Erythroblast (primary cell): ENCODE results near the gene FAF2.
"Not testable (repeated sequence)": the region's sequence is repeated elsewhere in the genome, so short reads cannot be mapped to it uniquely, and the experiment has no call there.

Experiments used
- DNase-seq, 2 experiments: peaks; one replicate each; lab custom pipeline; 2025; lab: John Stamatoyannopoulos, UW
- GATA1 ChIP-seq: IDR thresholded peaks from 2 replicates; pipeline ENCODE4 v1.6.1; 2011; ENCODE audit warnings: low read depth, mild to moderate bottlenecking, control low read depth, low read length, moderate library complexity
- POLR2A ChIP-seq: IDR thresholded peaks from 2 replicates; pipeline ENCODE4 v1.6.1; 2011; ENCODE audit warnings: mild to moderate bottlenecking, low read length

FAF2 gene

GRCh38 chr5:176458904-176459561 is 10.8 kb downstream of the FAF2 start:
- no peak for DNase-seq
- TF ChIP-seq GATA1 = no peak
- TF ChIP-seq POLR2A = no peak

- no peak for TF ChIP-seq GATA1
- TF ChIP-seq POLR2A = no peak
- DNase-seq = no peak
These were observed 13.2 kb downstream of the FAF2 start for GRCh38 chr5:176461349-176461748.

GRCh38 chr5:176463113-176463764 is 15.1 kb downstream of the FAF2 start:
- TF ChIP-seq POLR2A = no peak
- no peak for TF ChIP-seq GATA1
- no peak for DNase-seq

- TF ChIP-seq POLR2A = no peak
- no peak for TF ChIP-seq GATA1
- DNase-seq = no peak
These were observed 18.2 kb downstream of the FAF2 start for GRCh38 chr5:176466245-176466871.

- TF ChIP-seq GATA1 (no peak), POLR2A (no peak)
These were observed 21.1 kb downstream of the FAF2 start for GRCh38 chr5:176469296-176469695.

GRCh38 chr5:176470539-176470938 is 22.4 kb downstream of the FAF2 start:
- TF ChIP-seq POLR2A (no peak), GATA1 (no peak)
- DNase-seq = no peak

More at GRCh38 chr5:176469296-176469695, 21.1 kb downstream of the FAF2 start:
- no peak for DNase-seq

GRCh38 chr5:176471098-176471497 is 22.9 kb downstream of the FAF2 start:
- no peak for TF ChIP-seq POLR2A
- no peak for TF ChIP-seq GATA1
- no peak for DNase-seq

- TF ChIP-seq POLR2A = no peak
- no peak for TF ChIP-seq GATA1
- DNase-seq = no peak
These were observed 25.3 kb downstream of the FAF2 start for GRCh38 chr5:176473335-176474006.

GRCh38 chr5:176474476-176474875 is 26.3 kb downstream of the FAF2 start:
- TF ChIP-seq POLR2A (no peak), GATA1 (no peak)
- no peak for DNase-seq

GRCh38 chr5:176481711-176482110 is 33.5 kb downstream of the FAF2 start:
- peak in 1 of 2 experiments; percentile 9 for DNase-seq
- TF ChIP-seq POLR2A = no peak
- no peak for TF ChIP-seq GATA1

GRCh38 chr5:176485176-176485575 is 37.0 kb downstream of the FAF2 start:
- no peak for TF ChIP-seq POLR2A
- no peak for TF ChIP-seq GATA1
- peak; percentile 22 to 59 for DNase-seq

GRCh38 chr5:176486189-176486757 is 38.1 kb downstream of the FAF2 start:
- no peak for TF ChIP-seq POLR2A
- TF ChIP-seq GATA1 = no peak
- DNase-seq = no peak

- DNase-seq = not testable (repeated sequence)
These were observed 39.0 kb downstream of the FAF2 start for GRCh38 chr5:176487160-176487559.

- no peak for TF ChIP-seq GATA1
- TF ChIP-seq POLR2A = no peak
- no peak for DNase-seq
These were observed 40.9 kb downstream of the FAF2 start for GRCh38 chr5:176489077-176489476.

- DNase-seq = no peak
- no peak for TF ChIP-seq GATA1
- no peak for TF ChIP-seq POLR2A
These were observed 42.1 kb downstream of the FAF2 start for GRCh38 chr5:176490301-176490700.
